Peyer's patch (tissue), 4 donors: ENCODE measurements around the gene TRIO. TPM values are rescaled to one million over a fixed set of nuclear protein-coding genes. Genes with fewer than 3 reads are reported as not detected.
A peak's percentile ranks its signal among the peaks of the same experiment; 100 is the strongest.

ENCODE experiments used
- DNase-seq, 3 donors: peaks; one replicate each; pipeline ENCODE4 v3.0.0-alpha.2; 2017 to 2019
- H3K27ac ChIP-seq, 4 donors: fragments of 200-600 bp; sonication (generic); one replicate each; pipeline ENCODE4 v1.5.1; 2016 to 2019
- H3K27me3 ChIP-seq, 2 donors: fragments of 200-600 bp; sonication (generic); one replicate each; pipeline ENCODE4 v1.5.1; 2019
- H3K36me3 ChIP-seq, 3 donors: fragments of 200-600 bp; sonication (generic); one replicate each; pipeline ENCODE4 v1.5.1; 2016 to 2019
- H3K4me1 ChIP-seq, 4 donors: fragments of 200-600 bp; sonication (generic); one replicate each; pipeline ENCODE4 v1.5.1; 2016 to 2019
- H3K4me3 ChIP-seq, 4 donors: fragments of 200-600 bp; sonication (generic); 1 replicate in 3 of 4; 2 replicates in 1 of 4; pipeline ENCODE4 v1.5.1; 2016 to 2019; ENCODE audit warnings: mild to moderate bottlenecking in 1 of 4
- H3K9me3 ChIP-seq, 4 donors: fragments of 200-600 bp; sonication (generic); one replicate each; pipeline ENCODE4 v1.5.1; 2016 to 2019; ENCODE audit warnings: mild to moderate bottlenecking in 1 of 4
- POLR2A ChIP-seq, 2 donors: fragments of 450-650 bp; IDR thresholded peaks; one replicate each; pipeline ENCODE4 v1.5.1; 2017; ENCODE audit warnings: antibody characterized with exemption in 2 of 2, mild to moderate bottlenecking in 2 of 2, moderate library complexity in 2 of 2
- total RNA-seq, 4 donors: library from RNA; depleted of rRNA; stranded (reverse); fragments of >200 nt; gene quantifications; one replicate each; pipeline ENCODE4 v1.1.0, GENCODE V29; 2016
- TF ChIP-seq, protein P1 (sequence below), 6 experiments: fragments of 450-650 bp in 4 of 6; fragments of 200-600 bp in 2 of 6; sonication (generic) in 1 of 6; IDR thresholded peaks; one replicate each; pipeline ENCODE4 v1.5.1; 2017 to 2019; ENCODE audit warnings: antibody characterized with exemption in 6 of 6, mild to moderate bottlenecking in 3 of 6, moderate library complexity in 1 of 6

TRIO gene
- total RNA-seq, 4 donors from 2014 or later, result 171 to 456 (median 340) TPM

DNA sequence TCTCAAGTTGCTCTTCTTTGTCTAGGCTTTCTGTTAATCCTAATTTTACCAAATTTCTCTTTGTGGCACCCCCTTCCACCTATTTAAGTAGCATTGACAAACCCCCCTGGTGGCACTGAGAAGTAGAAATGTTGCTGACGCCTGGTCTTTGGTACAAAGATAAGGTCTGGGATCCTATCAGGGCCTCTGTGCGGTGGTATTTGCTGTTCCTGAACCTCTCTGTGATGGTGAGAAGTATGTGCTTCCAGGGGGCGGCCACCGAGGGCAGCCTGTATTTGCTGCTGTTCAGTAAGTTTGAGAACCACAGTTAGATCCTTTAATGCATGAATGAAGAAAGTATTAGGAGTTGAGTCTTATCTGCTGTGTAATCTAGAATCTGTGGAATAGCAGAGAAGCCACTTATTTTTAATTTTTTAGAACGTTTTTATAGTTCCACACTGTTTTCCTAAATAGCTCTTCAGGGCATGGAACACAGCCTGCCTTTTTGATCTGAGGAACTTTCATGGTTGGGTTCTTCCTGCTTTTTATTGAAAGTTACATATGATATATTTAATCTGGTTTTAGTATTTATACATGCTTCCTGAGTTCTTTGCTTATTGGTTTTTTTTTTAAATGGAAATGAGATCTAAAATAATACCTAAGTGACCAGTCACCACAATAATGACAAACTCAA, 124.2 kb downstream of the TRIO start:
- TF ChIP-seq, protein P1, sequence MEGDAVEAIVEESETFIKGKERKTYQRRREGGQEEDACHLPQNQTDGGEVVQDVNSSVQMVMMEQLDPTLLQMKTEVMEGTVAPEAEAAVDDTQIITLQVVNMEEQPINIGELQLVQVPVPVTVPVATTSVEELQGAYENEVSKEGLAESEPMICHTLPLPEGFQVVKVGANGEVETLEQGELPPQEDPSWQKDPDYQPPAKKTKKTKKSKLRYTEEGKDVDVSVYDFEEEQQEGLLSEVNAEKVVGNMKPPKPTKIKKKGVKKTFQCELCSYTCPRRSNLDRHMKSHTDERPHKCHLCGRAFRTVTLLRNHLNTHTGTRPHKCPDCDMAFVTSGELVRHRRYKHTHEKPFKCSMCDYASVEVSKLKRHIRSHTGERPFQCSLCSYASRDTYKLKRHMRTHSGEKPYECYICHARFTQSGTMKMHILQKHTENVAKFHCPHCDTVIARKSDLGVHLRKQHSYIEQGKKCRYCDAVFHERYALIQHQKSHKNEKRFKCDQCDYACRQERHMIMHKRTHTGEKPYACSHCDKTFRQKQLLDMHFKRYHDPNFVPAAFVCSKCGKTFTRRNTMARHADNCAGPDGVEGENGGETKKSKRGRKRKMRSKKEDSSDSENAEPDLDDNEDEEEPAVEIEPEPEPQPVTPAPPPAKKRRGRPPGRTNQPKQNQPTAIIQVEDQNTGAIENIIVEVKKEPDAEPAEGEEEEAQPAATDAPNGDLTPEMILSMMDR (IDR thresholded peaks at IDR 0.05), result no peak
- TF ChIP-seq POLR2A (IDR thresholded peaks at IDR 0.05), result no peak
- DNase-seq, result no peak
- Histone ChIP-seq H3K4me3 (no peak overlapping the region), H3K27ac (no peak overlapping the region), H3K27me3 (no peaks in the 10 kb centered on the region), H3K9me3 (no peaks in the 10 kb centered on the region), H3K4me1 (peaks cover 0 to 34% (median 7%) of the 10 kb centered on the region in 4 donors), H3K36me3 (peaks cover 0 to 7% (median 0%) of the 10 kb centered on the region in 3 donors)

DNA sequence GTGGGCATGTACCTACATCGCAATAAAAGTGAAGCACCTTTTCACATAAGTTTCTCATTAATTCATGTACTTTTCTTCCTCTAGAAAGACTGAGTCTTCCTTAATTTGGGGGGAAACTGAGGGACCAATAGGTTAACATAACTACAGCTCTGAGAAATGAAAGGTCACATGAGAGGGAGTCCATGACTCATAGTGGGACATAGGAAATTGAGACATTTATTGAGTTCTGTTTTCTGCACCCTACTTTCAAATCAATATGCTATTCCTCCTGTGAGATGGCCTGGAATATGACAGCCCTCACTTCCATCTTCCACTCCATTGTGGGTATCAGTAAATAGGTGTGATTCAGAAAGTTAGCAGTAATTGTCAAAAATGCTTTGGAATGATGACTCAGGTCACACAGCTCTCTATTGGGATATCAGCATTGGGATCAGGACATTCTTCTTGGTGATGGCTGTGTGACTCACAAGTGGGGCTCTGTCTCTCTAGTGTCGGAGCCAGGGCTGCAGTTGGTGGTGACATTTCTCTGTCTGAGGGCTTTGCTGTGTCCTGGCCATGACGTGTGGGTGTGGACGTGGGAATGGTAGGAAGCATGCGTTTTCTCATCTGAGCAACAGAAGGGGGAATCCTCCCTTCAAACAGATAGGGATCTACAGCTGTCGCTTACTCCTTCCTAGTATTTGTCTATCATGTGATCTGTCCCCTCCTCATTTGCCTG, 125.0 kb downstream of the TRIO start:
- no peak overlapping the region for H3K4me3 ChIP-seq
- no peak for DNase-seq
- no peaks in the 10 kb centered on the region for H3K27me3 ChIP-seq
- H3K4me1 ChIP-seq, result peaks cover 0 to 34% (median 7%) of the 10 kb centered on the region in 4 donors
- TF ChIP-seq POLR2A (IDR thresholded peaks at IDR 0.05), result no peak
- TF ChIP-seq, protein P1 (IDR thresholded peaks at IDR 0.05), result no peak
- peaks cover 0 to 7% (median 0%) of the 10 kb centered on the region in 3 donors for H3K36me3 ChIP-seq
- no peaks in the 10 kb centered on the region for H3K9me3 ChIP-seq
- peak overlapping the region in 2 of 4 donors; percentile 21 to 60 for H3K27ac ChIP-seq

DNA sequence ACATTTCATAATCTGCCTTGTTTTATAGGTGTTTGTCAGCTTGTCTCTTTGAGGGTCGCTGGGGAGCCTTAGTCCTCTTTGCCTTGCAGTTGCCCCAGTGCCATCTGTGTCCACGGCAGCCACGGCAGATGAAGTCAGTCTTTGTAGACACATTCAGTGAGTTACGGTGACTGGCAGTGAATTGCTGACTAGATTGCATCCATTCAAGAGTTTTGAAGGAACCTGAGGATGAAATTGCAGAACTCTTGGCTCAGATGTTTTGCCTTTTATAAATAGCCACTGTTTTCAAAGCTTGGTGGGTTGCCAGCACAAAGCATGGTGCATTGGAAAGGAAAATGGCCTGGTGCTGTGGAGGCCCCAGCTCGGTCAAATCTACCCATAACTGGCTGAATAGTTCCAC, 125.6 kb downstream of the TRIO start:
- Histone ChIP-seq H3K4me3 (no peak overlapping the region), H3K27ac (peak overlapping the region in 2 of 4 donors; percentile 21 to 60), H3K9me3 (no peaks in the 10 kb centered on the region)

DNA sequence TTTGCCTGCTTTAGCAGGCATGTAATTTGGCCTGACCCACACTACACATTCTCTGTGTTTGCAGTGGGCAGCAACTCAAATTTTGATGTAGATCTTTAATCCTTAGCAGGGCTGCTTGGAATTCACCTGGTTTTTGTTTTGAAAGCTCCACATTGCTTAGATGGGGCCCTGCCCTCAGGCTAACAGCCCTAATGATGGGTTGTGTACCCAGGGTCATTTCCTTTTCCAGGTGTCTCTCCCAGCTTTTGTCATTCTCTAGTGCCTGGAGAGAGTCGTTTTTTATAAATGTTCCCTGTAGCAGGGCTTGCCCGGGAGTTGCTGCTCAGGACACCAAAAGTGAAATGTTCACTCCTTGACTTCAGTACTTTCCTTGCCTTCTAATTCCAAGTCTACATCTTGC, 126.3 kb downstream of the TRIO start:
- no peak for DNase-seq
- no peaks in the 10 kb centered on the region for H3K9me3 ChIP-seq
- no peaks in the 10 kb centered on the region for H3K27me3 ChIP-seq
- H3K27ac ChIP-seq, result peak overlapping the region in 3 of 4 donors; percentile 7 to 60 (median 43)
- no peak for TF ChIP-seq POLR2A (IDR thresholded peaks at IDR 0.05)
- TF ChIP-seq, protein P1 (IDR thresholded peaks at IDR 0.05), result no peak
- H3K36me3 ChIP-seq, result peaks cover 0 to 7% (median 0%) of the 10 kb centered on the region in 3 donors
- no peak overlapping the region for H3K4me3 ChIP-seq
- peaks cover 0 to 31% (median 4%) of the 10 kb centered on the region in 4 donors for H3K4me1 ChIP-seq

More for the DNA sequence above, 125.6 kb downstream of the TRIO start:
- Histone ChIP-seq H3K27me3 (no peaks in the 10 kb centered on the region), H3K4me1 (peaks cover 0 to 34% (median 7%) of the 10 kb centered on the region in 4 donors), H3K36me3 (peaks cover 0 to 7% (median 0%) of the 10 kb centered on the region in 3 donors)
- TF ChIP-seq, protein P1 (IDR thresholded peaks at IDR 0.05), result no peak
- no peak for TF ChIP-seq POLR2A (IDR thresholded peaks at IDR 0.05)
- no peak for DNase-seq

DNA sequence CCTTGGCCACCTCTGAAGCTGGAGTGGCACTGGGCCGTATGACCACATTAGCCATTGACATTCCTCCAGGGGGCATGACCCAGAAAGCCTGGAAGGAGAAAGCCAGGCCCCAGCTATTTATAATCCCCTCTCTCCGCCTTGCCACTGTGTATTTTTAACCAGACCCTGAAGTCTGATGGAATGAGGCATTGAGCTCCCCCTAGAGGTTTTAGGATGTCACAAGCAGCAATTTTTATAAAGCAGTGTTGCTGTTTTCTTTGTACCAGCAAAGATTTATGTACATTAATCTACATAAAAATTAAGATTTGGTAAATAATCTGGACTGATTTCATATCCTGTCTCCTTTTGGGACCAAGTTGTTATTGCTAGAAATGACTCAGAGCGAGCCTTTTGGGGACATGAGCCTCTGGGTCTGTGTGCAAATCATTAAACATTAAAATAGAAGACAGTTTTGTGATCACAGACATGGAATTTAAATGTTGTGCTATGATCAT, 127.1 kb downstream of the TRIO start:
- H3K27me3 ChIP-seq, result no peaks in the 10 kb centered on the region
- H3K4me1 ChIP-seq, result peaks cover 0 to 29% (median under 1%) of the 10 kb centered on the region in 4 donors
- peak overlapping the region in 2 of 4 donors; percentile 43 to 60 for H3K27ac ChIP-seq
- no peaks in the 10 kb centered on the region for H3K9me3 ChIP-seq
- no peak for TF ChIP-seq POLR2A (IDR thresholded peaks at IDR 0.05)
- TF ChIP-seq, protein P1 (IDR thresholded peaks at IDR 0.05), result peak; percentile 37 to 81 (median 77)
- no peak overlapping the region for H3K4me3 ChIP-seq
- H3K36me3 ChIP-seq, result peaks cover 0 to 7% (median 0%) of the 10 kb centered on the region in 3 donors
- DNase-seq, result no peak
